KG1 (cell line): ENCODE measurements around the gene TNFRSF18.
"Not testable (repeated sequence)": the region's sequence is repeated elsewhere in the genome, so short reads cannot be mapped to it uniquely, and the experiment has no call there.

Experiments
- DNase-seq: peaks from one replicate; lab custom pipeline; 2025; lab: John Stamatoyannopoulos, UW

TNFRSF18 gene, protein sequence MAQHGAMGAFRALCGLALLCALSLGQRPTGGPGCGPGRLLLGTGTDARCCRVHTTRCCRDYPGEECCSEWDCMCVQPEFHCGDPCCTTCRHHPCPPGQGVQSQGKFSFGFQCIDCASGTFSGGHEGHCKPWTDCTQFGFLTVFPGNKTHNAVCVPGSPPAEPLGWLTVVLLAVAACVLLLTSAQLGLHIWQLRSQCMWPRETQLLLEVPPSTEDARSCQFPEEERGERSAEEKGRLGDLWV

DNA sequence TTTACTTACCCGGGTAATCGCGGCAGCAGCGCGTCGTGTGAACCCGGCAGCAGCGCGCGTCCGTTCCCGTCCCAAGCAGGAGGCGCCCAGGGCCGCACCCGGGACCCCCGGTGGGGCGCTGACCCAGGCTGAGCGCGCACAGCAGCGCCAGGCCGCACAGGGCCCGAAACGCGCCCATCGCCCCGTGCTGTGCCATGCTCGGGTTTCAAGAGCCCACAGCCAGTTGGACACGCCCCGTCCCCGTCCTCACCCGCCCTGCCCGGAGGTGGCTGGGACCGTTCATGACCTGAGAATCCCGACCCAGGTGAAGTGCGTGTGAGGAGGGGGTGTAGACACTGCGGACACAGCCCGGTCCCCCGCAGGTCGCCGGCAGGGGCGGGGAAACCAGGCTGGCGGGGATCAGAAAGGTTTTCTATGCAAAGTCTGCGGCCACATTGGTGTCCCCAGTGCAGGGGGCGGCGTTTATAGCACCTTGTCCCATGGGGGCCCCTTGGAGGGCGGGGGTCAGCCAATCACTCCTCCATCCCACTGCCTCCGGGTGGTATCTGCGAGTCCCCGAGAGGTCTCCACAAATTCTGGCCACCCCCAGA, at the start of gene TNFRSF18:
Gene TNFRSF18, minus strand, starts transcription at position 217 of the 590 bp plus-strand sequence. Its CDS starts 21 bp downstream, at position 196.
- no peak for DNase-seq

DNA sequence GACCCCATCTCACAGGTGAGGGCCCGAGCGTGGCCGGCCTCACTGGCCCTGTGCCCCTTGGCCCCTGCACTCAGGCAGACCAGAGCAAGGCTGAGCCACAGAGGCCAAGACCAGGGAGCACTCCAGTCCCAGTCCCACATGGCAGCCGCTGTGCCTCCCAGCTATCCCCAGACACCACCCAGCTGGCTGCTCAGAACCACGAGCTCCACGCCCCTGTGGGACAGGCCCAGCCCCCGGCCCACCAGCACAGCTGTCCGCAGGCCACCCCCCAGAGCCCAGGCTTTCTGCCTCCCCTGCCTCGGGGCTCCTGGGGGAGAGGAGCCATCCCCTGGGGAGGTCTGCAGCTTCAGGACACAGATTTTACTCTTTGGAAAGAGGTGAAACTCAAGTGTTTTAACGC, 49.2 kb upstream of the TNFRSF18 start:
- no peak for DNase-seq

DNA sequence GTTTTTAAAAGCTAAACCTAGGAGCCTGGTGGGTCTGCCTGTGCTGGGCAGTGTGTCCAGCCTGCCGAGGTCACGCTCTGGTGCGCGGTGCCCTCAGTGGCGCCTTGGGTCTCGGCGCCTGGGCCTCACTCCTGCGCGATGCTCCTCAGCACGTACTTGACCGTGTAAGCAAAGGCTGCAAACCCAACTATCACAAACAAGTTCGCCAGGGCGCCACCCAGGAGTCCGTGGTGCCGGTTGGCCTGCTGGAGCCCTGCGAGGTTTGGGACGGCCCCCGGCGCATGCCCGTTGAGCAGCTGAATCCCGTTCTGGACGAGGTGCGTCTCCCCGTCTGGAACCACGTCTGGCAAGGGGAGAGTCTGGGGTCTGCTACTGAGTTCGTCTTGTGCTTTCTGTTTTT, 48.7 kb upstream of the TNFRSF18 start:
- no peak for DNase-seq

DNA sequence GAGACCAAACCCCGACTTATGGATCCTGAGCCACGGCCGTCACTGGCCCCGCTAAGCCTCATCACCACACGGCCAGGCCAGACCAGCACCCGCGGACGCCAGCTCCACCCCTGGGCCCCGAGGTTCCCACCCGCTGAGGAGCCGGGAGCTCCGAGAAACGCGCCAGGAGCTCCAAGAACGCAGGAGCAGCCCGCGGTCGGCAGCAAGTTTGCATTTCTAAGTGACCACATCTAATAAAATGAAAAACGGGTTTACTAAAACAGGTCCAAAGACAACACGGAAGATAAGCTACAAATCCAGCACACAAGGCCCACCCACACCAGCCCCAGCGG, 48.2 kb upstream of the TNFRSF18 start:
- no peak for DNase-seq

DNA sequence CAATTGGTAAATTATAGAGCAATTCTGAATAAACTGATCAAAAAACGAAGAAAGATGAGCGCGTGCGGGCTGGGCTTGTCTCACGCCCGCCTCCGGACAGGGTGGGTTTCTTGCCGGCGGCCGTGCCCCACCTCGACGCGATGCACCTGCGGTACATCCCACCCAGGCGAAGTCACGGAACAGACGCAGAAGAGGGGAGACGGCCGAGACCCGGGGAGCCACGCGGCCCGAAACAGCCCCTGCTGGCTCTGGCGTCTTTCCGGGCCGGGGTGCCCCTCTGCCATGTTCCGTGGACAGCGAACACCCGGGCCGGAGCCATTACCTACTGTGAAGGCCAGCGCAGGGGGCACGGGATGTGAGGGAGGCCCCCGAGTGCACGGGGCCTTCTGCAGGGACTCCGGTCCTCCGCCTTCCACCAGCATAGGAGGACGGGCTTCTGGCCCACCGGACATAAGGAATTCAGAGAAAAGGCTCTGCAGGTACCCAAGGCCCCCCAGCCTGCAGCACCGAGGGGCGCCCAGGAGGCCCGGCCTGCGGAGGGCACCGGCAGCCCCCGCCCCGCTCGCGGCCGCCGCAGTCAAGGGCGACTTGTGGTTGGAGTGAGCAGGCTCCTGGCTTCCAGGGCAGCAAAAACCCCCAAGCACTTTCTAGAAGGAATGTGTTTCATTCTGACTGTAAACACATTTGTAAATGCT, 47.7 kb upstream of the TNFRSF18 start:
- DNase-seq, result no peak

DNA sequence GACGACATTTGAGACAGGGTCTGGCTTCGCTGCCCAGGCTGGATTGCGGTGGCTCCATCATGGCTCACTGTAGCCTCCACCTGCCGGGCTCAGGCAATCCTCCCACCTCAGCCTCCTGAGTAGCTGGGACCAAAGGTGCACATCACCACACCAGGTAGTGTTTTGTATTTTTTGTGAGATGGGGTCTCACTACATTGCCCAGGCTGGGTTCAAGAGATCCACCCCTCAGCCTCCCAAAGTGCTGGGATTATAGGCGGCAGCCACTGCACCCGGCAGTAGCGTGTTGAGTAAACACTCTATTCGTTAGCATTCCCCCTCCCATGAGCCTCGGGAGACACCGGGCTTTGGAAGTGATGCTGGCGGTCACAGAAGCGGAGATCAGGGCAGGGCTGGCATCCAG, 46.9 kb upstream of the TNFRSF18 start:
- no peak for DNase-seq

DNA sequence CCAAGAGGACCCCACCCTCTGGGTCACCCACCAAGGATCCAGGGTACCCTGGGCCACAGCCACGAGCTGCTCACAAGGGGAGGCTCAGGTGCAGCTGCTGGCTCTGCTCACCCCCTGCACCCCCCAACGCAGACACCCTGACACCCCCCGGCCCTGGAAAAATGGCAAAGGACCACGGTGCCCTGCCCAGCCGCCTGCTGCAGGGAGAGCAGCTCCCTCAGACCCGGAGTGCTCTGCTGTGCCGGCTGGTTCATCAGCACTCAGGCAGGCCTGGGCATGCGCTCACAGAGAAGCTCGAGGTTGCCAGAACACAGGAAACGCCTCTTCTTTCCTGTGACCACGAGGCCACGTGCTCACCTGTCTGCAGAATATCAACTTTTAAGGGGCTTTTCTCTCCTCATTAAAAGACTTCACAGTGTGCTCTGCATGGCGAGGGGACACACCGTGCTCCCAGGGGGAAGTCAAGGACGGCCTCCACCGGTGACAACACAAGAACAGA, 44.4 kb upstream of the TNFRSF18 start:
- no peak for DNase-seq

DNA sequence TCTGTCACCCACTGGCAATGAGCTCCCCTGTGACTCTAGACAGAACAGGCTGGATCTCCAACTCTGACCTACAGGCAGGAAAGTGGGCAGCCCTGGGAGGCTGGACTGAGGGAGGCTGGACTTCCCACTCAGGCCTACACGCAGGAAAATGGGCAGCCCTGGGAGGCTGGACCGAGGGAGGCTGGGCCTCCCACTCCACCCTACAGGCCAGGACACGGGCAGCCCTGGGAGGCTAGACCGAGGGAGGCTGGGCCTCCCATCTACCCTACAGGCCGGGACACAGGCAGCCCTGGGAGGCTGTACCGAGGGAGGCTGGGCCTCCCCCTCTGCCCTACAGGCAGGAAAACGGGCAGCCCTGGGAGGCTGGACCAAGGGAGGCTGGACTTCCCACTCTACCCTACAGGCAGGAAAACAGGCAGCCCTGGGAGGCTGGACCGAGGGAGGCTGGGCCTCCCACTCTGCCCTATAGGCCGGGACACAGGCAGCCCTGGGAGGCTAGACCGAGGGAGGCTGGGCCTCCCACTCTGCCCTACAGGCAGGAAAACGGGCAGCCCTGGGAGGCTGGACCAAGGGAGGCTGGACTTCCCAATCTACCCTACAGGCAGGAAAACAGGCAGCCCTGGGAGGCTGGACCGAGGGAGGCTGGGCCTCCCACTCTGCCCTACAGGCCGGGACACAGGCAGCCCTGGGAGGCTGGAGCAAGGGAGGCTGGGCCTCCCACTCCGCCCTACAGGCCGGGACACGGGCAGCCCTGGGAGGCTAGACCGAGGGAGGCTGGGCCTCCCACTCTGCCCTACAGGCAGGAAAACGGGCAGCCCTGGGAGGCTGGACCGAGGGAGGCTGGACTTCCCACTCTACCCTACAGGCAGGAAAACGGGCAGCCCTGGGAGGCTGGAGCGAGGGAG, 41.9 kb upstream of the TNFRSF18 start:
- not testable (repeated sequence) for DNase-seq

DNA sequence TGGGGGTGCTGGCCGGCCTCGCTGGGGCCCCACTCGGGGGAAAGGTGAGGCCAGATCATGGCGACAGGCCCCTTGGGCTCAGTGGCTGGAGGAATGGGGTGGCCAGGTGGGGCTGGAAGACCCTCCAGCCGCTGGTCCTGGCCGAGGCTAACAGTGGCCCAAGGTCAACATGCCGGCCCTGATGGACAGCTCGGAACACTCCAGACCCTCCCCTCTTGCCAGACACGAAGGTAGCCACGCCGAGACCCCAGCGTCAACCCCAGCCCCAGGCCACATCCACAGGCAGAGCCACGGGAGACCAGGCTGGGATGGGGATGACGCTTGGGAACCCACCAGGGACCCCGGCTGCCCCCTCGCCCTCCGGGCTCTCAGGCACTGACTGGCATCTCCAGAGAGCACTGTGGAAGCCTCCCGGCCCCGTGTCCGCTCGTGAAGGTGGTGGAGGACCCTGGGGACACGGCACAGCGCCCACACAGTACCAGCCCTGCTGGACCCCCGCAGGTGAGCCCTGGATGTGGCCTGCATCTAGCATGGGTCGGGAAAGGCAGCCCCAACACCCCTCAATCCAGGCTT, 41.0 kb upstream of the TNFRSF18 start:
- no peak for DNase-seq

DNA sequence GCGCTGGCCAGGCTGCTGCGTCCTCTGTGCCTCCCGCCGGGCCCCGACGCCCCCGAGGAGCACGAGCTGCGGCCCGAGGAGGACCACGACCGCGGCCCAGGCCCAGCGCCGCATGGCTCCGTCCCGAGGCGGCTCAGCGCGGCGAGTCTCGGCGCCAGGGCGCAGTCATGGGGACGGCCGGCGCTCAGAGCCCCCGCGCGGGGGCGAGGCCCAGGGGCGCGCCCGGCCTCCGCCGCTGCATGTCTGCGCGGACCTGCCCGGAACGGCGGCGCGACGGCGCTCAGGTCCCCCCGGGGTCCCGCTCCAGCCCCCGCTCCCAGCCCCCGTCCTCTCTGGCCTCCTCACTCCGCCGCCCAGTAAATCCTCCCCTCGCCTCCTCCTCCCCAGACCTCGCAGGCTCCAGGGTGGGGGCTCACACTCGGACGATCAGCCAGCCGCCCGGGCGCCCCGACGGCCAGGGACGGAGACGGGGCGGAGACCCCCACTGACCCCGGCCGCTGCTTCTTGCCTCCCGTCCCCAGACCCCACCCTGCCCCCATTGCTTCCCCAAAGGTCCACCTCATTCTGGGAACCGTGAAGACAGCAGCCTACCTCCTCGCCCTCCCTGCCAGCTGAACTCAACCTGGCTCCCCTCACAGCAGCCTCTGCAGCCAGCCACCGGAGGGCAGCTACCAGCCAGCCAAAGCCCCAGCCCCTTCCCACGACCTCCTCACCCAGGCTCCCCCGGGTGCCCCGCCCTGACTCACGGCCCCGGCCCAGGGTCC, 40.4 kb upstream of the TNFRSF18 start, which contains the start of gene C1QTNF12:
Gene C1QTNF12, minus strand, starts transcription at position 146 of the 764 bp plus-strand sequence. Its CDS starts 32 bp downstream, at position 114.
- DNase-seq, result no peak

DNA sequence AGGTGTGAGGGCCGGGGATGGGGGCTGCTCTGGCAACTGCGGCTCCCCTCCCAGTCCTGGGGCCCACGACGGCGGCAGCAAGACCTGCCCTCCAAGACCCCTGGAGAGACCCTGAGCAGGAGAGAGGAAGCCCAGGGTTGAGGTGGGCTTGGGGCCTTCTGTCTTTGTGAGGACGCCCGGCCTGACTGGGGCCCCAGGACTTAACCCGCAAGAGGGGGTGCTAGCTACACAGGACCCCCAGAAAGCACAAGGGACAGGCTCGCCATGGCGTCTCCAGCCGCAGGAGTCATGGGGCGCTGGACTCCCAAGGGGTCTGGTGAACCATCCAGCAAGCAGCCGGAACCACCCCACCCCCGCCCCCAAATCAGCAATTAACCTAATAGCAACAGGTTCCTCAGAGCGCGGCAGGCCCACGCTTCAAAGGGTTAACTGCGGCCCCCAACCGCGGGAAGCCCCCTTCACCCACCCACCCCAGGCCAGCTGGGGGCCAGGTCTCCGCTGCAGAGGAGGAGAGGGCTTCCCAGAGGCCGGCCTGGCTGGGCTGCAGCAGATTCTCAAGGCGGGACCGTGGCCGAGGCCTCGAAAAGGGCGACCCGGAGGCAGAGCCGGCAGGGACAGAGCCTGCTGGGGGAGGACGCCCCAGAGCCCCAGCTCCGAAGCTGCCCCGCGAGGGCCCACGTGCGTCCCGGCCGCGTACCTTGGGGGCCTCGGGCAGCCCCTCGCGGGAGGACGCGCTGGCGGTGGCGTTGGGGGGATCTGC, 39.6 kb upstream of the TNFRSF18 start:
- no peak for DNase-seq

DNA sequence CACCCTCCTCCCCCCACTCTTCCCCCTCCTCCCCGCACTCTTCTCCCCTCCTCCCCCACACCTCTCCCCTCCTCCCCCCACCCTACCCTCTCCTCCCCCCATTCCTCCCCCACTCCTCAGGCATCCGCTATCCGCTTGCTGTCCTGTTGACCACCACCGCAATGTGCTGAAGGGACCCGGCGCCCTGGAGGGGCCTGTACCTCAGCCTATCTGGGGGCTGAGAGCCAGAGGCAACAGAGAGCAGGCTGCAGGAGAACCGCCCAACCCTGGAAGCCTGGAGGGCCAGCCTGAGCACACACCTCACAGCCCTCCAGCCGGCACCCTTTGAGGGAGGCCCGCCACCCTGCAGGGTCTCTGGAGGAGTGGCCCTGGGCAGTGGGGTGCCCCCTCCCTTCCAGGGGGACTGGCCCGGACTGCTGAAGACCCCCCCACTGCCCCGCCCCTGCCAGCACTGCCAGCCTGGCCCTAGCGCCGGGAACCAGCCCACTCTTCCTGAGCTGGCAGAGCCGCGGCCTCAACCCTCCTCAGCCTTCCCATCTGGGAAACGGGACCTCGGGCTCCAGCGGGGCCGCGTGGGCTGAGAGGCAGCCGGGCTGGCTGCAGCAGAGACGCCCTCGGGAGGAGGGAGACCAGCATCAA, 38.9 kb upstream of the TNFRSF18 start:
- no peak for DNase-seq

DNA sequence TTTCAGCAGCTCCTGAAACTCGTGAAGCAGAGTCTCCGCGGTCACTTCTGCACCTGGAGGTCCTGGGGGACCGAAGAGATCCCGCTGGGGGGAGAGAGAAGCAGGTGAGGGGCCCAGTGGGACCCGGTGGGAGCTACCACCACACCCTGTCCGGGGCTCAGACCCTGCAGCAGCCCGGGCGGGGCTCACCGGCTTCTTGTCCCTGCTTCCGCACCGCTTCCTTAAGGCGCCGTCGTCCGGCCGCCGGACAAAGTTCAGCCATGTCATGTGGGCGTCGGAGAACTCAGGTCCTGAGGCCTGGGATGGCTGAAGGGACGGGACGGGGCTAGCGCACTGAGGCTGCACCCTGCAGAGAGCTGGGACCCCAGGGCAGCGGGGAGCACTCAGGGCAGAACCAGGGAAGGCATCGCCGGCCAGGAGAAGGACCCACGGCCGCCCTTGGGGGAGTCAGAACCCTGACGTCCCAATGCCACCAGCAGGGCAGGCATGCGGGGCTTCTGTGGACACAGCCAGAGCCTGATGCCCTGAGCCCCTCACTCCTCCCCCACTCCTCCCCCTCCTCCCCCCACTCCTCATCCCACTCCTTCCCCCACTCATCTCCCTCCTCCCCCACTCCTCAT, 37.9 kb upstream of the TNFRSF18 start:
- no peak for DNase-seq

DNA sequence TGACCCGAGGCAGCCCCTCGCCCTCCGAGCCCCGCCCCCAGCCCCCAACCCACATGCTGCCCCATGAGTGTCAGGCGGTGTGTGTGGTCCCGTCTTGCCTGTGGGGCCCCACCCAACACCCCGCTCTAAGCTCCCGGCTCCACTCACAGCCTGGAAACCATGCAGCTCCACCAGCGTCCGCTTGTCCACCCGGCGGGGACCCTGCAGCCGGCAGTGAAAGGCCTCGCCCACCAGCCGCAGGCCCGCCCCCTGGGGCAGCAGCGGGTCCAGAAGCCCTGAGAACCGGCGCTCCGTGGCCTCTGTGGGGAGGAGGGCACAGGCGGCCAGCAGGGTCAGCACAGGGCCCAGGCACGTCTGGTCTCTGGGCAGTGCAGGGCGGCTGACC, 37.4 kb upstream of the TNFRSF18 start:
- no peak for DNase-seq

DNA sequence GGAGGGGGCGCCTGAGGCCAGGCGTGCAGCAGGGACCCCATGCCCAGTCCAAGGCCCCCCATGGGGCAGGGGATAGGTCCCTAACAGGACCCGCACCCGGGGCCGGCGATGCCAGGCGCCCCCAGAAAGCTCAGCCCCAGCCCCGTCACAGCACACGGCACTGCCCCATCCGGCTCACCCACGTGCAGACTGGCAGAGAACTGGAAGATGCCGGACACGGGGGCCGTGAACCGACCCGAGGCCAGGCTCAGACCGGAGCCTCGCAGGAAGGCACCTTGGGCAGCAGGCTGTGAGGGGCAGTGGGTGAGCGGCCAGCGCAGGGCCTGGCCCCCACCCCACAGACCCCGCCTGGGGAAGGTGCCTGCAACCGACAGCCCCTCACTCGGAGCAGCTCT, 36.9 kb upstream of the TNFRSF18 start:
- no peak for DNase-seq

DNA sequence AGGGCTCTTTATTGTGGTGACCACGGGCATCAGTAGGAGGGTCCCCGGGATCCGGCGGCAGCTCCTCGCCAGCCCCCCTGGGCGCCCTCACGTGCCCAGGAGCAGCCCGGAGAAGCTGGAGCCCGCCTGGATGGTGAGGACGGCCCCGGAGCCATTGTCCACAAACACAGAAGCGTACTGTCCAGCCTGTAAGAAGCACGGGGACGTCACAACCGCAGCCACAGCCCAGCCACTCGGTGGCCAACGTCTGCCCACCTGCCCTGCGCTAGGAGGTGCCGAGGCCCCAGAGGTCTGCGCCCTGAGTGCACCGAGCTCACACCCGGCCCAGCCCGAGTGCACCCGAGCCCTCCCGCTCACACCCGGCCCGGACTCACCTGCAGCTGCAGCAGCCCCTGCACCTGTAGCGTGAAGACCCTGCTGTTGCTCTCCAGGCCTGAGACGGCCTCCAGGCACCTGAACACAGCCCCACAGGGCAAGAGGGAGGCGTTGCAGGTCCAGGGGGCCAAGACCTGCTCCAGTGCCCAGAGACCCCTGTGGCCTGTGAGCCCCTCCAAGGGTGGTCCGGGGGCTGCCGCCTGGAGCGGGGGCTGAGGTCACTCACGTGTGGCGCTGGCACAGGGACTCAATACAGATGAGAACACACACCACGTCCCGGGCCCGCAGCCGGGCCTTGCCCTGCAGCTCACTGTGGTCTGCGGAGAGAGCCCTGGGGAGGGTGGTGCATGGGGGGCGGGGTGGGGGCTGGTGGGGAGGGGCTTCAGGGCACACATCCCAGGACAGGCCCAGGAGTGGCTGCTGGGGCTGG, 36.3 kb upstream of the TNFRSF18 start:
- no peak for DNase-seq

DNA sequence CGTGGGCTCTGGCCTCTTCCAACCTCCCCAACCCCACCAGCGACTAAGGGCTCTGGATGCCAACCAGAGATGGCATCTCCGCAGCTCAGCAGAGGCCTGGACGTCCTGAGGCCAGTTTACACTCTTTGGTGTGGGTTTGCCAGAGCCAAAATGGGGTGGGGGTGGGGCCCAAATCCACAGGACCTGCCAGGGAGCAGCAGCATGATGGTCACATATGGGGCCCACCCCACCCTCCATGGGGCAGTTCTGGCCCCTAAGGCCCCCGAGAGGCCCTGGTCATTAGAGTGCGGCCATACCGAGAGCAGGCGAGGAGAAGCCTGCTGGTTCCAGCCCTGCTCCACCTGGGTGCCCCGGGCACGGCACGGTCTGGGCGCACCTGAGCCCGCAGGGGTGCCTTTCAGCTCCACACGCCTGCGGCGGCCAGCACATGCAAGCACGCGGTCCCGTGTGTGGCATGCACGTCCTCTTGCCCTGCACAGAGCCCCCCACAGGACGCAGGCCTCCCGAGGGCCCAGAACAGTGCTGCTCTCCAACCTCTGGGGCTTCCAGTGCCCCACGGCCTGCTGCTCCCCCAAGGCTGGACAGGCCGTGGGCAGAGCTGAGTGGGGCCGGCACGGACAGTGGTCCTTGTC, 35.3 kb upstream of the TNFRSF18 start:
- no peak for DNase-seq
